Measurements from ENCODE around the gene KIAA0825.

The KIAA0825 gene

GRCh38 chr5:94199566-94199965 lies 418.8 kb downstream of the KIAA0825 start:
- TF ChIP-seq, protein P1, sequence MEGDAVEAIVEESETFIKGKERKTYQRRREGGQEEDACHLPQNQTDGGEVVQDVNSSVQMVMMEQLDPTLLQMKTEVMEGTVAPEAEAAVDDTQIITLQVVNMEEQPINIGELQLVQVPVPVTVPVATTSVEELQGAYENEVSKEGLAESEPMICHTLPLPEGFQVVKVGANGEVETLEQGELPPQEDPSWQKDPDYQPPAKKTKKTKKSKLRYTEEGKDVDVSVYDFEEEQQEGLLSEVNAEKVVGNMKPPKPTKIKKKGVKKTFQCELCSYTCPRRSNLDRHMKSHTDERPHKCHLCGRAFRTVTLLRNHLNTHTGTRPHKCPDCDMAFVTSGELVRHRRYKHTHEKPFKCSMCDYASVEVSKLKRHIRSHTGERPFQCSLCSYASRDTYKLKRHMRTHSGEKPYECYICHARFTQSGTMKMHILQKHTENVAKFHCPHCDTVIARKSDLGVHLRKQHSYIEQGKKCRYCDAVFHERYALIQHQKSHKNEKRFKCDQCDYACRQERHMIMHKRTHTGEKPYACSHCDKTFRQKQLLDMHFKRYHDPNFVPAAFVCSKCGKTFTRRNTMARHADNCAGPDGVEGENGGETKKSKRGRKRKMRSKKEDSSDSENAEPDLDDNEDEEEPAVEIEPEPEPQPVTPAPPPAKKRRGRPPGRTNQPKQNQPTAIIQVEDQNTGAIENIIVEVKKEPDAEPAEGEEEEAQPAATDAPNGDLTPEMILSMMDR (conservative IDR thresholded peaks at IDR 0.05; ENCODE audit: low read depth, low read length) = no peak
- DNase-seq (ENCODE audit: low read depth) = no peak
- H3K4me3 ChIP-seq (ENCODE audit: low read length) = no peak overlapping the region

DNA sequence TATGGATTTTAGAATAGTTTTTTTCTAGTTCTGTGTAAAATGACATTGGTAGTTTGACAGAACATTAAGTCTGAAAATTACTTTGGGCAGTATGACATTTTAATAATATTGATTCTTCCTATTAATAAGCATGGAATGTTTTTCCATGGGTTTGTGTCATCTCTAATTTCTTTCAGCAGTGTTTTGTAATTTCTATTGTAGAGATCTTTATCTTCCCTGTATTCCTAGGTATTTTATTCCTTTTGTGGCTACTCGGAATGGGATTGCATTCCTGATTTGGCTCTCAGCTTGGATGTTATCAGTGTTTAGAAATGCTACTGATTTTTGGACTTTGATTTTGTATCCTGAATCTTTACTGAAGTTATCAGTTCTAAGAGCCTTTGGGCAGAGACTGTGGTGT lies 420.4 kb downstream of the KIAA0825 start:
- DNase-seq (ENCODE audit: low read depth) = no peak
- H3K4me3 ChIP-seq (ENCODE audit: low read length) = no peak overlapping the region
- TF ChIP-seq, protein P1 (conservative IDR thresholded peaks at IDR 0.05; ENCODE audit: low read depth, low read length) = no peak

DNA sequence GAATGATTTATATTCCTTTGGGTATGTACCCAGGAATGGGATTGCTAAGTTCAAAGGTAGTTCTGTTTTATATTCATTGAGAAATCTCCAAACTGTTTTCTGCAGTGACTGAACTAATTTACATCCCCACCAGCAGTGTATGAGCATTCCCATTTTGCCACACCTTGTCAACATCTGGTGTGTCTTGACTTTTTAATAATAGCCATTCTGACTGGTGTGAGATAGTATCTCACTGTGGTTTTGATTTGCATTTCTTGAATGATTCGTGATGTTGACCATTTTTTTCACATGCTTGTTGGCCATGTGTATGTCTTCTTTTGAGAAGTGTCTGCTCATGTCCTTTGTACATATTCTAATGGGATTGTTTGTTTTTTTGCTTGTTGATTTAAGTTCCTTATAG lies 421.5 kb downstream of the KIAA0825 start:
- TF ChIP-seq, protein P1 (conservative IDR thresholded peaks at IDR 0.05; ENCODE audit: low read depth, low read length) = no peak
- H3K4me3 ChIP-seq (ENCODE audit: low read length) = no peak overlapping the region
- DNase-seq (ENCODE audit: low read depth) = no peak

DNA sequence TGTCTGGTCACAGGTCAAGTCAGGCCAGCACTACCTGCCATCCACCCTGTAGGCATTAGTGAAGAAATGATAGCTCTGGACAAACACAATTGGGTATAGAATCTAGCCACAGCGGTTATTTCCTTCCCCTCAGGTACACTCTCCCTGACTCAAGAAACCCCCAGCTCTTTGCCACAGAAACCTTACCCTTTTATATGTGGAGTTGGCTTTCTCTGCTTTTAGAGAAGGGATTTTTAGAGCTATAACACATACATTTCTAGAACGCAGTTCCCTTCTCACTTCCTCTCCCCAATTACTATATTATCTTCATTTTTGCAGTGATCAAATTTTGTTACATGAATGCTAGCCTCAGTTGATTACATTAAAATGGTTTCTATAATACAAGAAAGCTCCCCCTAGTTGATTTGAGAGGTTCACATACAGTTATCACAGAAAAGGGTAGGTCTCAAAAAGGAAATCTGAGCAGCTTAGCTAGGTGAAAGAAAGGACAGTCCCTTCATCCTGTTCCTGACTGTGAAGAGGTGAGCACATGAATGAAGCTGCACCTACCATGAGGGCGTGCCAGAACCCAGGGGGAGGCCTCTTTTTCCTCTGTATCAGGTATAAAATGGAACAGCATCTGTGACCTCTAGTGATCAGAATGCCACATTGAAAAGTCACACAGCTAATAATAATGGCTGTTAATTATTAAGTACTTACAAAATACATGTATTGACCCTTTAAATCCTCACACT lies 425.6 kb downstream of the KIAA0825 start:
- TF ChIP-seq, protein P1 (conservative IDR thresholded peaks at IDR 0.05; ENCODE audit: low read depth, low read length) = no peak
- H3K4me3 ChIP-seq (ENCODE audit: low read length) = no peak overlapping the region
- no peak for DNase-seq (ENCODE audit: low read depth)

DNA sequence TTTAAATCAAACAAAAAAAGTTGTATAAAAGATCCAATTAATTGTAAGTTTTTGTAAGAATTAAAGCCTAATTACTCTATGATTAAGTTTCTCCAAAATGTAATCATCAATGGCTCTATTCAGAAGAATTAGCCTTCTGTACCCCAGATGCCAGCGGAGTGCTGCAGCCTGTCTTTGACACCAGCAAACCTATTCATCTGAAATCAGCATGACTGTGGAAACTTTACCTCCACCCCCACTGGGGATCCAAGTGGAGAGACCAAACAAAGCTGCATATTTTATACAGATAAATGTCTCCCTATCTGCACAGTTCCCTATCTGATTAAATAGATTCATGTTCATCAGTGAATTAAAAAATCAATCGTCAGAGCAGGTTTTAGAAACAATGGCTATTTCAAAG lies 426.8 kb downstream of the KIAA0825 start:
- TF ChIP-seq, protein P1 (conservative IDR thresholded peaks at IDR 0.05; ENCODE audit: low read depth, low read length) = no peak
- H3K4me3 ChIP-seq (ENCODE audit: low read length) = no peak overlapping the region
- DNase-seq (ENCODE audit: low read depth) = no peak

- DNase-seq (ENCODE audit: low read depth) = no peak
- TF ChIP-seq, protein P1 (conservative IDR thresholded peaks at IDR 0.05; ENCODE audit: low read depth, low read length) = no peak
- no peak overlapping the region for H3K4me3 ChIP-seq (ENCODE audit: low read length)
Measured at GRCh38 chr5:94188725-94189124, 429.7 kb downstream of the KIAA0825 start.

DNA sequence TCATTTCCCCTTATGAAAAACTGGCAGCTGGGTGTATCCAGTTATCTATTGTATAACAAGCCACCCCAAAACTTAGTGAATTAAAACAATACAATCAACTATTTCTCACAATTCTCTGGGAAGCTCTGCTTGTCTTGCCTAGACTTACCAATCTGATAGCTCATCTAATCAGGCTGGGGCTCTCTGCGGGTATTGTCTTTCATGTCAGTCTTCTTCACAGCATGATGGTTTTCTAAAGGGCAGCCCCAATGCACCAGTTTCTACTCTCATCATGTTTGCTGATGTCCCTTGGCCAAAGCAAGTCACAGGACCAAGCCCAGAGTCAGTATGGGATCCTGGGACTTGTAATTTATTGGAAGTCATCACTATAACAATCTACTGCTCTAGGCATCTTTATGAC lies 433.5 kb downstream of the KIAA0825 start:
- TF ChIP-seq, protein P1 (conservative IDR thresholded peaks at IDR 0.05; ENCODE audit: low read depth, low read length) = no peak
- no peak overlapping the region for H3K4me3 ChIP-seq (ENCODE audit: low read length)
- DNase-seq (ENCODE audit: low read depth) = no peak

All from retinal pigment epithelial cell (primary cell).